SK-N-SH treated with all-trans-retinoic acid at 6 μM for 48 hours (cell line): ENCODE data around the gene KHK.

ENCODE experiments used
- ATAC-seq: fragments of 200-7000 bp; cut with Tn5 transposase; 3 replicates; pipeline ENCODE4 v1.9.1; 2020; ENCODE audit warnings: mild to moderate bottlenecking, moderate library complexity
- ARNTL ChIP-seq: fragments of 450-650 bp; formaldehyde crosslinking; IDR thresholded peaks from 2 replicates; pipeline ENCODE4 v1.5.0; 2020; ENCODE audit warnings: low read depth, mild to moderate bottlenecking, moderate library complexity, borderline replicate concordance
- BACH2 ChIP-seq: fragments of 250-450 bp; sonication (Bioruptor Pico); IDR thresholded peaks from 2 replicates; pipeline ENCODE4 v1.9.0; 2021; ENCODE audit warnings: mild to moderate bottlenecking, borderline replicate concordance
- CSRNP3 ChIP-seq: fragments of 250-450 bp; sonication (Bioruptor Pico); IDR thresholded peaks from 2 replicates; pipeline ENCODE4 v1.5.1; 2021; ENCODE audit warnings: mild to moderate bottlenecking, moderate library complexity
- GLIS3 ChIP-seq: fragments of 250-450 bp; sonication (Bioruptor Pico); IDR thresholded peaks from 2 replicates; pipeline ENCODE4 v1.5.0; 2020; ENCODE audit warnings: mild to moderate bottlenecking, moderate library complexity
- ISL1 ChIP-seq: fragments of 250-450 bp; sonication (Bioruptor Pico); IDR thresholded peaks from 2 replicates; pipeline ENCODE4 v2.1.2; 2022; ENCODE audit warnings: mild to moderate bottlenecking, moderate library complexity
- OSR1 ChIP-seq: fragments of 250-450 bp; sonication (Bioruptor Pico); IDR thresholded peaks from 2 replicates; pipeline ENCODE4 v1.8.0; 2022; ENCODE audit warnings: moderate library complexity, mild to moderate bottlenecking, inconsistent platforms
- PPARA ChIP-seq: fragments of 250-450 bp; sonication (Bioruptor Pico); IDR thresholded peaks from 2 replicates; pipeline ENCODE4 v1.5.0; 2020; ENCODE audit warnings: mild to moderate bottlenecking, borderline replicate concordance
- RARB ChIP-seq: fragments of 250-450 bp; sonication (Bioruptor Pico); IDR thresholded peaks from 2 replicates; pipeline ENCODE4 v1.8.0; 2021; ENCODE audit warnings: mild to moderate bottlenecking, moderate library complexity
- SNAI2 ChIP-seq: fragments of 250-450 bp; sonication (Bioruptor Pico); IDR thresholded peaks from 2 replicates; pipeline ENCODE4 v1.5.0; 2020; ENCODE audit warnings: mild to moderate bottlenecking, moderate library complexity
- TCF4 ChIP-seq: fragments of 250-450 bp; sonication (Bioruptor Pico); IDR thresholded peaks from 2 replicates; pipeline ENCODE4 v1.8.0; 2021; ENCODE audit warnings: mild to moderate bottlenecking, moderate library complexity, borderline replicate concordance
- TOX ChIP-seq: fragments of 250-450 bp; sonication (Bioruptor Pico); IDR thresholded peaks from 2 replicates; pipeline ENCODE4 v1.8.0; 2021; ENCODE audit warnings: mild to moderate bottlenecking, moderate library complexity, borderline replicate concordance
- ZC3H10 ChIP-seq: fragments of 250-450 bp; sonication (Bioruptor Pico); IDR thresholded peaks from 2 replicates; pipeline ENCODE4 v1.5.1; 2021; ENCODE audit warnings: mild to moderate bottlenecking, moderate library complexity
- ZFP3 ChIP-seq: fragments of 250-450 bp; sonication (Bioruptor Pico); IDR thresholded peaks from 2 replicates; pipeline ENCODE4 v1.5.0; 2020; ENCODE audit warnings: mild to moderate bottlenecking, moderate library complexity
- ZFP30 ChIP-seq: fragments of 450-650 bp; formaldehyde crosslinking; IDR thresholded peaks from 2 replicates; pipeline ENCODE4 v1.5.0; 2022; ENCODE audit warnings: mild to moderate bottlenecking, moderate library complexity
- ZNF565 ChIP-seq: fragments of 450-650 bp; formaldehyde crosslinking; conservative IDR thresholded peaks from 2 replicates; pipeline ENCODE4 v1.5.0; 2020; ENCODE audit warnings: low read depth, mild to moderate bottlenecking, moderate library complexity
- ZNF8 ChIP-seq: fragments of 450-650 bp; formaldehyde crosslinking; IDR thresholded peaks from 2 replicates; pipeline ENCODE4 v1.5.0; 2020; ENCODE audit warnings: mild to moderate bottlenecking, moderate library complexity
- TF ChIP-seq, protein P1 (sequence below): fragments of 250-450 bp; sonication (Bioruptor Pico); IDR thresholded peaks from 2 replicates; pipeline ENCODE4 v1.5.1; 2020; ENCODE audit warnings: low read depth, mild to moderate bottlenecking, moderate library complexity
- TF ChIP-seq, protein P2 (sequence below): fragments of 250-450 bp; sonication (Bioruptor Pico); IDR thresholded peaks from 2 replicates; pipeline ENCODE4 v1.8.0; 2021; ENCODE audit warnings: low read depth, mild to moderate bottlenecking, moderate library complexity, borderline replicate concordance
- TF ChIP-seq, protein P3 (sequence below): fragments of 250-450 bp; sonication (Bioruptor Pico); IDR thresholded peaks from 2 replicates; pipeline ENCODE4 v1.5.0; 2020; ENCODE audit warnings: mild to moderate bottlenecking, moderate library complexity
- TF ChIP-seq, protein P4 (sequence below): fragments of 250-450 bp; sonication (Bioruptor Pico); IDR thresholded peaks from 2 replicates; pipeline ENCODE4 v1.8.0; 2020; ENCODE audit warnings: mild to moderate bottlenecking, moderate library complexity, borderline replicate concordance

Gene KHK

DNA sequence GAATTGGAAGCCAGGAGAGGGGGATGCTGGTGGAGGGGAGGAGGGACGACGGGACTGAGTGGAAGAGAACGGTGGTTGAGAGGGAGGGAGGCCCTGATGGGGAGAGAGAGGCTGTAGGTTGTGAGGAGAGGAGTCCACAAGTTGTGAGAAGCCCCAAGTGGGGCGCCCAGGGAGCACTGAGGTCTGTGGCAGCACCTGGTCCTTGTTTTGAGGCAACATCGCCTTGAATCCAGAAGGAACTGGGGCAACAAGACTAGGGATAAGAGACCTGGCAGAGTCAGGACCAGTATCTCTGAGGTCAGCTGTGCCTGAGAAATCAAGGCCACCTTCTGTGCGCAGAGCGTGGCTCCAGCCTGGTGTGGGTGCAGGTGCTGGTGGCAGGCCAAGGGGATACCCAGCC lies 51.5 kb downstream of the KHK start:
- TF ChIP-seq GLIS3 (CRISPR knock-in tag) (no peak), PPARA (CRISPR knock-in tag) (no peak), BACH2 (CRISPR knock-in tag) (no peak), ZNF565 (no peak), ZFP30 (CRISPR knock-in tag) (no peak), ARNTL (CRISPR knock-in tag) (no peak), SNAI2 (CRISPR knock-in tag) (no peak), OSR1 (no peak), ZNF8 (CRISPR knock-in tag) (no peak), TOX (no peak), ZFP3 (no peak), ISL1 (CRISPR knock-in tag) (no peak), ZC3H10 (CRISPR knock-in tag) (no peak)
- TF ChIP-seq, protein P1, sequence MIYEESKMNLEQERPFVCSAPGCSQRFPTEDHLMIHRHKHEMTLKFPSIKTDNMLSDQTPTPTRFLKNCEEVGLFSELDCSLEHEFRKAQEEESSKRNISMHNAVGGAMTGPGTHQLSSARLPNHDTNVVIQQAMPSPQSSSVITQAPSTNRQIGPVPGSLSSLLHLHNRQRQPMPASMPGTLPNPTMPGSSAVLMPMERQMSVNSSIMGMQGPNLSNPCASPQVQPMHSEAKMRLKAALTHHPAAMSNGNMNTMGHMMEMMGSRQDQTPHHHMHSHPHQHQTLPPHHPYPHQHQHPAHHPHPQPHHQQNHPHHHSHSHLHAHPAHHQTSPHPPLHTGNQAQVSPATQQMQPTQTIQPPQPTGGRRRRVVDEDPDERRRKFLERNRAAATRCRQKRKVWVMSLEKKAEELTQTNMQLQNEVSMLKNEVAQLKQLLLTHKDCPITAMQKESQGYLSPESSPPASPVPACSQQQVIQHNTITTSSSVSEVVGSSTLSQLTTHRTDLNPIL (CRISPR knock-in tag) = no peak
- TF ChIP-seq, protein P2, sequence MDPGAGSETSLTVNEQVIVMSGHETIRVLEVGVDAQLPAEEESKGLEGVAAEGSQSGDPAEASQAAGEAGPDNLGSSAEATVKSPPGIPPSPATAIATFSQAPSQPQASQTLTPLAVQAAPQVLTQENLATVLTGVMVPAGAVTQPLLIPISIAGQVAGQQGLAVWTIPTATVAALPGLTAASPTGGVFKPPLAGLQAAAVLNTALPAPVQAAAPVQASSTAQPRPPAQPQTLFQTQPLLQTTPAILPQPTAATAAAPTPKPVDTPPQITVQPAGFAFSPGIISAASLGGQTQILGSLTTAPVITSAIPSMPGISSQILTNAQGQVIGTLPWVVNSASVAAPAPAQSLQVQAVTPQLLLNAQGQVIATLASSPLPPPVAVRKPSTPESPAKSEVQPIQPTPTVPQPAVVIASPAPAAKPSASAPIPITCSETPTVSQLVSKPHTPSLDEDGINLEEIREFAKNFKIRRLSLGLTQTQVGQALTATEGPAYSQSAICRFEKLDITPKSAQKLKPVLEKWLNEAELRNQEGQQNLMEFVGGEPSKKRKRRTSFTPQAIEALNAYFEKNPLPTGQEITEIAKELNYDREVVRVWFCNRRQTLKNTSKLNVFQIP (CRISPR knock-in tag) = no peak
- no peak for ATAC-seq

GRCh38 chr2:27139310-27139709 lies 52.7 kb downstream of the KHK start, which contains the start of gene PRR30:
Gene PRR30 (minus strand): TSS chr2:27139410. CDS start chr2:27138329, 1,081 bp downstream.
- ATAC-seq = no peak
- TF ChIP-seq SNAI2 (CRISPR knock-in tag) = no peak
- TF ChIP-seq, protein P3, sequence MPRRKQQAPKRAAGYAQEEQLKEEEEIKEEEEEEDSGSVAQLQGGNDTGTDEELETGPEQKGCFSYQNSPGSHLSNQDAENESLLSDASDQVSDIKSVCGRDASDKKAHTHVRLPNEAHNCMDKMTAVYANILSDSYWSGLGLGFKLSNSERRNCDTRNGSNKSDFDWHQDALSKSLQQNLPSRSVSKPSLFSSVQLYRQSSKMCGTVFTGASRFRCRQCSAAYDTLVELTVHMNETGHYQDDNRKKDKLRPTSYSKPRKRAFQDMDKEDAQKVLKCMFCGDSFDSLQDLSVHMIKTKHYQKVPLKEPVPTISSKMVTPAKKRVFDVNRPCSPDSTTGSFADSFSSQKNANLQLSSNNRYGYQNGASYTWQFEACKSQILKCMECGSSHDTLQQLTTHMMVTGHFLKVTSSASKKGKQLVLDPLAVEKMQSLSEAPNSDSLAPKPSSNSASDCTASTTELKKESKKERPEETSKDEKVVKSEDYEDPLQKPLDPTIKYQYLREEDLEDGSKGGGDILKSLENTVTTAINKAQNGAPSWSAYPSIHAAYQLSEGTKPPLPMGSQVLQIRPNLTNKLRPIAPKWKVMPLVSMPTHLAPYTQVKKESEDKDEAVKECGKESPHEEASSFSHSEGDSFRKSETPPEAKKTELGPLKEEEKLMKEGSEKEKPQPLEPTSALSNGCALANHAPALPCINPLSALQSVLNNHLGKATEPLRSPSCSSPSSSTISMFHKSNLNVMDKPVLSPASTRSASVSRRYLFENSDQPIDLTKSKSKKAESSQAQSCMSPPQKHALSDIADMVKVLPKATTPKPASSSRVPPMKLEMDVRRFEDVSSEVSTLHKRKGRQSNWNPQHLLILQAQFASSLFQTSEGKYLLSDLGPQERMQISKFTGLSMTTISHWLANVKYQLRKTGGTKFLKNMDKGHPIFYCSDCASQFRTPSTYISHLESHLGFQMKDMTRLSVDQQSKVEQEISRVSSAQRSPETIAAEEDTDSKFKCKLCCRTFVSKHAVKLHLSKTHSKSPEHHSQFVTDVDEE = no peak
- TF ChIP-seq CSRNP3 (CRISPR knock-in tag) = no peak
- TF ChIP-seq ZFP3 = no peak
- TF ChIP-seq, protein P1 (CRISPR knock-in tag) = no peak
- TF ChIP-seq, protein P4, sequence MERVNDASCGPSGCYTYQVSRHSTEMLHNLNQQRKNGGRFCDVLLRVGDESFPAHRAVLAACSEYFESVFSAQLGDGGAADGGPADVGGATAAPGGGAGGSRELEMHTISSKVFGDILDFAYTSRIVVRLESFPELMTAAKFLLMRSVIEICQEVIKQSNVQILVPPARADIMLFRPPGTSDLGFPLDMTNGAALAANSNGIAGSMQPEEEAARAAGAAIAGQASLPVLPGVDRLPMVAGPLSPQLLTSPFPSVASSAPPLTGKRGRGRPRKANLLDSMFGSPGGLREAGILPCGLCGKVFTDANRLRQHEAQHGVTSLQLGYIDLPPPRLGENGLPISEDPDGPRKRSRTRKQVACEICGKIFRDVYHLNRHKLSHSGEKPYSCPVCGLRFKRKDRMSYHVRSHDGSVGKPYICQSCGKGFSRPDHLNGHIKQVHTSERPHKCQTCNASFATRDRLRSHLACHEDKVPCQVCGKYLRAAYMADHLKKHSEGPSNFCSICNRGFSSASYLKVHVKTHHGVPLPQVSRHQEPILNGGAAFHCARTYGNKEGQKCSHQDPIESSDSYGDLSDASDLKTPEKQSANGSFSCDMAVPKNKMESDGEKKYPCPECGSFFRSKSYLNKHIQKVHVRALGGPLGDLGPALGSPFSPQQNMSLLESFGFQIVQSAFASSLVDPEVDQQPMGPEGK = no peak
- no peak for TF ChIP-seq ZFP30 (CRISPR knock-in tag)
- TF ChIP-seq ARNTL (CRISPR knock-in tag) = no peak
- TF ChIP-seq TCF4 (CRISPR knock-in tag) = no peak
- no peak for TF ChIP-seq RARB (CRISPR knock-in tag)
- TF ChIP-seq PPARA (CRISPR knock-in tag) = no peak
- TF ChIP-seq OSR1 = no peak
- TF ChIP-seq, protein P2 (CRISPR knock-in tag) = no peak
- no peak for TF ChIP-seq ZNF8 (CRISPR knock-in tag)
- TF ChIP-seq BACH2 (CRISPR knock-in tag) = no peak
